ENCODE data around the gene TRIM47. TPM values are rescaled to one million over a fixed set of nuclear protein-coding genes. Genes with fewer than 3 reads are reported as not detected.

The TRIM47 gene
- total RNA-seq, 2 experiments from 2014 or later = 25.9 to 41.9 TPM

Other genes with a start within 250 kb of the TRIM47 start
- 0.06 TPM in 1 of 2 replicates, not detected in the other for gene SMIM5, start 245.1 kb downstream of the TRIM47 start, total RNA-seq (2014; rRNA removed; shearing (Covaris generic))
- gene SMIM5, start 245.1 kb downstream of the TRIM47 start, total RNA-seq (2022) = not detected in 2 replicates
- 90.0 and 91.9 TPM in 2 replicates for gene RECQL5, start 211.4 kb downstream of the TRIM47 start, total RNA-seq (2014; rRNA removed; shearing (Covaris generic))
- 133 and 139 TPM in 2 replicates for gene RECQL5, start 211.4 kb downstream of the TRIM47 start, total RNA-seq (2022)
- 122 and 127 TPM in 2 replicates for gene SAP30BP, start 211.2 kb downstream of the TRIM47 start, total RNA-seq (2014; rRNA removed; shearing (Covaris generic))
- gene SAP30BP, start 211.2 kb downstream of the TRIM47 start, total RNA-seq (2022) = 180 and 187 TPM in 2 replicates
- 0.66 and 2.0 TPM in 2 replicates for gene ITGB4, start 157.1 kb downstream of the TRIM47 start, total RNA-seq (2014; rRNA removed; shearing (Covaris generic))
- 1.9 and 3.9 TPM in 2 replicates for gene ITGB4, start 157.1 kb downstream of the TRIM47 start, total RNA-seq (2022)
- 88.2 and 99.4 TPM in 2 replicates for gene GALK1, start 113.4 kb downstream of the TRIM47 start, total RNA-seq (2014; rRNA removed; shearing (Covaris generic))
- gene GALK1, start 113.4 kb downstream of the TRIM47 start, total RNA-seq (2022) = 74.8 and 76.5 TPM in 2 replicates
- 41.5 and 44.0 TPM in 2 replicates for gene UNK, start 93.8 kb downstream of the TRIM47 start, total RNA-seq (2014; rRNA removed; shearing (Covaris generic))
- gene UNK, start 93.8 kb downstream of the TRIM47 start, total RNA-seq (2022) = 67.6 and 77.3 TPM in 2 replicates
- 7.1 and 8.0 TPM in 2 replicates for gene UNC13D, start 34.2 kb downstream of the TRIM47 start, total RNA-seq (2014; rRNA removed; shearing (Covaris generic))
- 12.2 and 17.8 TPM in 2 replicates for gene UNC13D, start 34.2 kb downstream of the TRIM47 start, total RNA-seq (2022)
- 24.1 and 29.9 TPM in 2 replicates for gene WBP2, start 23.2 kb downstream of the TRIM47 start, total RNA-seq (2014; rRNA removed; shearing (Covaris generic))
- gene WBP2, start 23.2 kb downstream of the TRIM47 start, total RNA-seq (2022) = 117 and 123 TPM in 2 replicates
- 45.0 and 54.2 TPM in 2 replicates for gene TRIM65, start 18.4 kb upstream of the TRIM47 start, total RNA-seq (2014; rRNA removed; shearing (Covaris generic))
- 60.4 and 62.9 TPM in 2 replicates for gene TRIM65, start 18.4 kb upstream of the TRIM47 start, total RNA-seq (2022)
- 91.9 and 112 TPM in 2 replicates for gene MRPL38, start 26.3 kb upstream of the TRIM47 start, total RNA-seq (2014; rRNA removed; shearing (Covaris generic))
- 175 and 198 TPM in 2 replicates for gene MRPL38, start 26.3 kb upstream of the TRIM47 start, total RNA-seq (2022)
- gene FBF1, start 62.5 kb upstream of the TRIM47 start, total RNA-seq (2014; rRNA removed; shearing (Covaris generic)) = 34.6 and 38.7 TPM in 2 replicates
- 47.8 and 47.9 TPM in 2 replicates for gene FBF1, start 62.5 kb upstream of the TRIM47 start, total RNA-seq (2022)
- 12.3 and 22.6 TPM in 2 replicates for gene ACOX1, start 100.6 kb upstream of the TRIM47 start, total RNA-seq (2014; rRNA removed; shearing (Covaris generic))
- 30.2 and 34.6 TPM in 2 replicates for gene ACOX1, start 100.6 kb upstream of the TRIM47 start, total RNA-seq (2022)
- gene TEN1, start 100.7 kb upstream of the TRIM47 start, total RNA-seq (2014; rRNA removed; shearing (Covaris generic)) = 17.6 and 22.5 TPM in 2 replicates
- 18.2 and 22.5 TPM in 2 replicates for gene TEN1, start 100.7 kb upstream of the TRIM47 start, total RNA-seq (2022)
- gene CDK3, start 122.3 kb upstream of the TRIM47 start, total RNA-seq (2014; rRNA removed; shearing (Covaris generic)) = 7.3 and 15.9 TPM in 2 replicates
- 12.8 and 17.2 TPM in 2 replicates for gene CDK3, start 122.3 kb upstream of the TRIM47 start, total RNA-seq (2022)
- 5.6 and 9.9 TPM in 2 replicates for gene EVPL, start 148.7 kb upstream of the TRIM47 start, total RNA-seq (2014; rRNA removed; shearing (Covaris generic))
- 5.1 and 6.9 TPM in 2 replicates for gene EVPL, start 148.7 kb upstream of the TRIM47 start, total RNA-seq (2022)
- gene SRP68, start 193.9 kb upstream of the TRIM47 start, total RNA-seq (2014; rRNA removed; shearing (Covaris generic)) = 53.5 and 54.0 TPM in 2 replicates
- gene SRP68, start 193.9 kb upstream of the TRIM47 start, total RNA-seq (2022) = 199 and 200 TPM in 2 replicates
- not detected in 2 replicates for gene GALR2, start 196.2 kb upstream of the TRIM47 start, total RNA-seq (2014; rRNA removed; shearing (Covaris generic))
- 0.63 TPM in 1 of 2 replicates, not detected in the other for gene GALR2, start 196.2 kb upstream of the TRIM47 start, total RNA-seq (2022)
- 0.76 TPM in 1 of 2 replicates, not detected in the other for gene ZACN, start 200.6 kb upstream of the TRIM47 start, total RNA-seq (2014; rRNA removed; shearing (Covaris generic))
- gene ZACN, start 200.6 kb upstream of the TRIM47 start, total RNA-seq (2022) = 0.33 and 1.2 TPM in 2 replicates
- gene EXOC7, start 225.2 kb upstream of the TRIM47 start, total RNA-seq (2014; rRNA removed; shearing (Covaris generic)) = 118 and 122 TPM in 2 replicates
- gene EXOC7, start 225.2 kb upstream of the TRIM47 start, total RNA-seq (2022) = 173 and 175 TPM in 2 replicates